A549 (cell line): Measurements from ENCODE around the gene MORN4. TPM values are rescaled to one million over a fixed set of nuclear protein-coding genes. Genes with fewer than 3 reads are reported as not detected.

Experiments used
- ATAC-seq, 2 experiments: fragments of 200-7000 bp in 1 of 2; fragments of >200 bp in 1 of 2; cut with Nextera tagmentation in 1 of 2; cut with Tn5 transposase in 1 of 2; 3 replicates each; pipeline versions ENCODE4 v1.8.0 to v1.9.1; 2018 to 2020; ENCODE audit warnings: mild to moderate bottlenecking in 1 of 2, moderate library complexity in 1 of 2
- CTCF ChIA-PET: fragments of 300-600 bp; sonication (Branson Sonifier 250); formaldehyde crosslinking; extraction: SDS; loops from one replicate; lab custom pipeline; 2021; ENCODE audit warnings: antibody characterized with exemption, inconsistent platforms; lab: Yijun Ruan, JAX
- POLR2A ChIA-PET: fragments of 350-600 bp; formaldehyde crosslinking; extraction: SDS; loops from one replicate; lab custom pipeline; 2021; ENCODE audit warnings: antibody characterized with exemption, inconsistent platforms; lab: Yijun Ruan, JAX
- DNase-seq, 2 experiments: peaks; one replicate each; pipeline versions ENCODE4 v3.0.0 to v3.0.0-alpha.2; 2011 to 2016; ENCODE audit warnings: low read depth in 1 of 2, low spot score in 1 of 2
- FAIRE-seq: peaks from 2 replicates; lab custom pipeline; 2011; peaks lifted over from hg19 to GRCh38; lab: Jason Lieb, UNC
- H3K27ac ChIP-seq, 2 experiments: fragments of >200 bp; sonication (Bioruptor Twin); formaldehyde crosslinking; 3 replicates each; pipeline ENCODE4 v1.5.1; 2016 to 2017
- H3K4me1 ChIP-seq: fragments of >200 bp; sonication (Bioruptor Twin); formaldehyde crosslinking; 3 replicates; pipeline ENCODE4 v1.6.1; 2016
- H3K4me2 ChIP-seq: fragments of >200 bp; sonication (Bioruptor Twin); formaldehyde crosslinking; 3 replicates; pipeline ENCODE4 v1.6.1; 2016
- H3K4me3 ChIP-seq: fragments of >200 bp; sonication (Bioruptor Twin); formaldehyde crosslinking; 3 replicates; pipeline ENCODE4 v1.5.1; 2016
- H3K9me3 ChIP-seq: fragments of >200 bp; sonication (Bioruptor Twin); formaldehyde crosslinking; 3 replicates; pipeline ENCODE4 v1.6.1; 2016
- CBX8 ChIP-seq: fragments of 200-600 bp; sonication (generic); IDR thresholded peaks from 2 replicates; pipeline ENCODE4 v1.6.1; 2016
- EHMT2 ChIP-seq: fragments of 200-600 bp; sonication (generic); IDR thresholded peaks from 2 replicates; pipeline ENCODE4 v1.6.1; 2016; ENCODE audit warnings: antibody characterized with exemption, low read depth, mild to moderate bottlenecking, moderate library complexity
- FOSB ChIP-seq: fragments of 250-450 bp; sonication (Bioruptor Pico); IDR thresholded peaks from 2 replicates; pipeline ENCODE4 v1.5.0; 2020; ENCODE audit warnings: mild to moderate bottlenecking, moderate library complexity
- HOXB5 ChIP-seq: fragments of 250-450 bp; sonication (Bioruptor Pico); IDR thresholded peaks from 2 replicates; pipeline ENCODE4 v1.5.0; 2020; ENCODE audit warnings: mild to moderate bottlenecking, moderate library complexity
- JUN ChIP-seq, 2 experiments: fragments of >200 bp; sonication (Bioruptor Twin); formaldehyde crosslinking; IDR thresholded peaks; 2 replicates in 1 of 2; 3 replicates in 1 of 2; pipeline ENCODE4 v1.6.1; 2016 to 2017
- JUNB ChIP-seq: fragments of >200 bp; sonication (Bioruptor Twin); formaldehyde crosslinking; IDR thresholded peaks from 2 replicates; pipeline ENCODE4 v1.6.1; 2016
- KDM1A ChIP-seq: fragments of 200-600 bp; sonication (generic); IDR thresholded peaks from 2 replicates; pipeline ENCODE4 v1.6.1; 2016; ENCODE audit warnings: low read depth, mild to moderate bottlenecking
- POLR2AphosphoS2 ChIP-seq: conservative IDR thresholded peaks from 2 replicates; pipeline ENCODE4 v1.6.1; 2012; ENCODE audit warnings: low read length, improper control_type of control experiment, inconsistent platforms
- RCOR1 ChIP-seq: fragments of 150-350 bp; IDR thresholded peaks from 2 replicates; pipeline ENCODE4 v1.6.1; 2014; ENCODE audit warnings: antibody characterized with exemption, low read length, low read depth
- ZSCAN20 ChIP-seq: fragments of 250-450 bp; sonication (Bioruptor Pico); IDR thresholded peaks from 2 replicates; pipeline ENCODE4 v1.8.0; 2022; ENCODE audit warnings: mild to moderate bottlenecking, moderate library complexity
- WGBS: methylation state at CpG from one replicate; pipeline ENCODE4 v1.1.6; 2017; ENCODE audit errors: missing lambda C conversion rate; 5-methylcytosine and 5-hydroxymethylcytosine counted together
- polyA plus RNA-seq, 4 experiments: library from polyadenylated mRNA; depleted of rRNA in 3 of 4; stranded (reverse); fragments of >200 nt; fragmentation: RNase III in 1 of 4; extraction: RNeasy Plus Mini Kit Qiagen cat#74134 plus additional on column Dnase treatment in 1 of 4; gene quantifications; 2 replicates in 3 of 4; 3 replicates in 1 of 4; pipeline ENCODE4 v1.2.3, GENCODE V29; 2011 to 2017
- TF ChIP-seq, protein P1 (sequence below): fragments of 150-350 bp; IDR thresholded peaks from 2 replicates; pipeline ENCODE4 v1.6.1; 2014; ENCODE audit warnings: low read depth, mild to moderate bottlenecking, low read length
- TF ChIP-seq, protein P2 (sequence below): fragments of 250-450 bp; sonication (Bioruptor Pico); IDR thresholded peaks from 2 replicates; pipeline ENCODE4 v1.5.0; 2020; ENCODE audit warnings: low read depth, mild to moderate bottlenecking, moderate library complexity

MORN4 gene
- polyA plus RNA-seq, 2 of the 4 experiments (the other 2 are of a cell fraction): 8.9 to 13.8 TPM

- TF ChIP-seq, protein P1, sequence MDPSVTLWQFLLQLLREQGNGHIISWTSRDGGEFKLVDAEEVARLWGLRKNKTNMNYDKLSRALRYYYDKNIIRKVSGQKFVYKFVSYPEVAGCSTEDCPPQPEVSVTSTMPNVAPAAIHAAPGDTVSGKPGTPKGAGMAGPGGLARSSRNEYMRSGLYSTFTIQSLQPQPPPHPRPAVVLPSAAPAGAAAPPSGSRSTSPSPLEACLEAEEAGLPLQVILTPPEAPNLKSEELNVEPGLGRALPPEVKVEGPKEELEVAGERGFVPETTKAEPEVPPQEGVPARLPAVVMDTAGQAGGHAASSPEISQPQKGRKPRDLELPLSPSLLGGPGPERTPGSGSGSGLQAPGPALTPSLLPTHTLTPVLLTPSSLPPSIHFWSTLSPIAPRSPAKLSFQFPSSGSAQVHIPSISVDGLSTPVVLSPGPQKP: no peak
- TF ChIP-seq JUN (IDR thresholded peaks at IDR 0.05) (no peak), JUNB (no peak), RCOR1 (no peak), CBX8 (no peak), POLR2AphosphoS2 (no peak)
- TF ChIP-seq, protein P2, sequence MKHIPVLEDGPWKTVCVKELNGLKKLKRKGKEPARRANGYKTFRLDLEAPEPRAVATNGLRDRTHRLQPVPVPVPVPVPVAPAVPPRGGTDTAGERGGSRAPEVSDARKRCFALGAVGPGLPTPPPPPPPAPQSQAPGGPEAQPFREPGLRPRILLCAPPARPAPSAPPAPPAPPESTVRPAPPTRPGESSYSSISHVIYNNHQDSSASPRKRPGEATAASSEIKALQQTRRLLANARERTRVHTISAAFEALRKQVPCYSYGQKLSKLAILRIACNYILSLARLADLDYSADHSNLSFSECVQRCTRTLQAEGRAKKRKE (CRISPR knock-in tag): no peak
- CTCF ChIA-PET: interaction anchor here (2.7 to 33.8 kb wide), 3 partner anchors 10 to 33 kb away, joined by 11 to 1048 read pairs (median 131); partner anchors contain the start of genes C10orf62 and HOGA1
- Histone ChIP-seq H3K9me3 (no peaks in the 10 kb centered on the region), H3K27ac (no peak overlapping the region), H3K4me1 (peaks cover 7% of the 10 kb centered on the region), H3K4me3 (no peak overlapping the region), H3K4me2 (no peak overlapping the region)
- WGBS: 93% methylated on average over 2 of the region's 2 CpGs
- ATAC-seq: no peak
- FAIRE-seq: no peak
- no peak for DNase-seq
- POLR2A ChIA-PET: interaction anchor here (0.6 kb wide), 1 partner anchor 54 kb away, joined by 3 read pairs; no protein-coding TSS in a partner anchor
Observed at GRCh38 chr10:97566336-97566996, 66.8 kb downstream of the MORN4 start.

- DNase-seq: no peak
- TF ChIP-seq POLR2AphosphoS2 (no peak), HOXB5 (CRISPR knock-in tag) (no peak), JUN (IDR thresholded peaks at IDR 0.05) (no peak), KDM1A (no peak), RCOR1 (no peak), FOSB (no peak), EHMT2 (no peak), ZSCAN20 (CRISPR knock-in tag) (no peak)
- TF ChIP-seq, all 56 proteins: peak for 0
- no peaks in the 10 kb centered on the region for H3K9me3 ChIP-seq
- POLR2A ChIA-PET: no interaction called here
- ATAC-seq: no peak
- no peak overlapping the region for H3K27ac ChIP-seq
- H3K4me3 ChIP-seq: no peak overlapping the region
- CTCF ChIA-PET: interaction anchor here (0.8 to 33.8 kb wide), 5 partner anchors 10 to 101 kb away, joined by 3 to 1048 read pairs (median 4); partner anchors contain the start of genes C10orf62 and HOGA1
- 91% methylated on average over 4 of the region's 4 CpGs for WGBS
- no peaks in the 10 kb centered on the region for H3K4me1 ChIP-seq
- FAIRE-seq: no peak
- no peak overlapping the region for H3K4me2 ChIP-seq
Observed at GRCh38 chr10:97564776-97565175, 68.5 kb downstream of the MORN4 start.

Other genes with a start within 250 kb of the MORN4 start
- gene RRP12, start 232.2 kb downstream of the MORN4 start, polyA plus RNA-seq (2011; rRNA removed): 38.1 and 40.8 TPM in 2 replicates
- 37.0 to 43.9 TPM (median 37.9 TPM) in 3 replicates for gene RRP12, start 232.2 kb downstream of the MORN4 start, polyA plus RNA-seq (2017; fragmentation: RNase III; extraction: RNeasy Plus Mini Kit Qiagen cat#74134 plus additional on column Dnase treatment)
- 459 and 516 TPM in 2 replicates for gene PGAM1, start 207.3 kb downstream of the MORN4 start, polyA plus RNA-seq (2011; rRNA removed)
- 516 to 557 TPM (median 525 TPM) in 3 replicates for gene PGAM1, start 207.3 kb downstream of the MORN4 start, polyA plus RNA-seq (2017; fragmentation: RNase III; extraction: RNeasy Plus Mini Kit Qiagen cat#74134 plus additional on column Dnase treatment)
- gene EXOSC1, start 187.5 kb downstream of the MORN4 start, polyA plus RNA-seq (2011; rRNA removed): 64.0 and 71.7 TPM in 2 replicates
- gene EXOSC1, start 187.5 kb downstream of the MORN4 start, polyA plus RNA-seq (2017; fragmentation: RNase III; extraction: RNeasy Plus Mini Kit Qiagen cat#74134 plus additional on column Dnase treatment): 54.0 to 54.8 TPM (median 54.8 TPM) in 3 replicates
- gene ZDHHC16, start 187.3 kb downstream of the MORN4 start, polyA plus RNA-seq (2011; rRNA removed): 57.0 and 71.6 TPM in 2 replicates
- gene ZDHHC16, start 187.3 kb downstream of the MORN4 start, polyA plus RNA-seq (2017; fragmentation: RNase III; extraction: RNeasy Plus Mini Kit Qiagen cat#74134 plus additional on column Dnase treatment): 47.7 to 53.0 TPM (median 51.0 TPM) in 3 replicates
- gene MMS19, start 135.1 kb downstream of the MORN4 start, polyA plus RNA-seq (2011; rRNA removed): 65.6 and 83.4 TPM in 2 replicates
- gene MMS19, start 135.1 kb downstream of the MORN4 start, polyA plus RNA-seq (2017; fragmentation: RNase III; extraction: RNeasy Plus Mini Kit Qiagen cat#74134 plus additional on column Dnase treatment): 56.3 to 60.6 TPM (median 60.4 TPM) in 3 replicates
- 4.8 and 5.9 TPM in 2 replicates for gene UBTD1, start 134.6 kb downstream of the MORN4 start, polyA plus RNA-seq (2011; rRNA removed)
- 9.1 to 11.6 TPM (median 10.4 TPM) in 3 replicates for gene UBTD1, start 134.6 kb downstream of the MORN4 start, polyA plus RNA-seq (2017; fragmentation: RNase III; extraction: RNeasy Plus Mini Kit Qiagen cat#74134 plus additional on column Dnase treatment)
- 0.90 and 1.5 TPM in 2 replicates for gene ANKRD2, start 60.7 kb downstream of the MORN4 start, polyA plus RNA-seq (2011; rRNA removed)
- 4.7 to 8.4 TPM (median 5.8 TPM) in 3 replicates for gene ANKRD2, start 60.7 kb downstream of the MORN4 start, polyA plus RNA-seq (2017; fragmentation: RNase III; extraction: RNeasy Plus Mini Kit Qiagen cat#74134 plus additional on column Dnase treatment)
- 2.0 TPM in 2 replicates for gene HOGA1, start 49.1 kb downstream of the MORN4 start, polyA plus RNA-seq (2011; rRNA removed)
- 3.1 to 3.5 TPM (median 3.1 TPM) in 3 replicates for gene HOGA1, start 49.1 kb downstream of the MORN4 start, polyA plus RNA-seq (2017; fragmentation: RNase III; extraction: RNeasy Plus Mini Kit Qiagen cat#74134 plus additional on column Dnase treatment)
- gene C10orf62, start 43.8 kb downstream of the MORN4 start, polyA plus RNA-seq (2011; rRNA removed): 0.12 TPM in 1 of 2 replicates, not detected in the other
- 0.10 TPM in 1 of 3 replicates, not detected in the others for gene C10orf62, start 43.8 kb downstream of the MORN4 start, polyA plus RNA-seq (2017; fragmentation: RNase III; extraction: RNeasy Plus Mini Kit Qiagen cat#74134 plus additional on column Dnase treatment)
- gene PI4K2A, start 7.2 kb upstream of the MORN4 start, polyA plus RNA-seq (2011; rRNA removed): 16.6 and 18.8 TPM in 2 replicates
- gene PI4K2A, start 7.2 kb upstream of the MORN4 start, polyA plus RNA-seq (2017; fragmentation: RNase III; extraction: RNeasy Plus Mini Kit Qiagen cat#74134 plus additional on column Dnase treatment): 14.1 to 16.6 TPM (median 14.8 TPM) in 3 replicates
- gene AVPI1, start 53.7 kb upstream of the MORN4 start, polyA plus RNA-seq (2011; rRNA removed): 48.7 and 64.1 TPM in 2 replicates
- 58.4 to 72.3 TPM (median 70.3 TPM) in 3 replicates for gene AVPI1, start 53.7 kb upstream of the MORN4 start, polyA plus RNA-seq (2017; fragmentation: RNase III; extraction: RNeasy Plus Mini Kit Qiagen cat#74134 plus additional on column Dnase treatment)
- gene MARVELD1, start 80.2 kb upstream of the MORN4 start, polyA plus RNA-seq (2011; rRNA removed): 29.1 and 30.9 TPM in 2 replicates
- 27.4 to 31.7 TPM (median 31.3 TPM) in 3 replicates for gene MARVELD1, start 80.2 kb upstream of the MORN4 start, polyA plus RNA-seq (2017; fragmentation: RNase III; extraction: RNeasy Plus Mini Kit Qiagen cat#74134 plus additional on column Dnase treatment)
- 17.1 and 20.2 TPM in 2 replicates for gene ZFYVE27, start 103.6 kb upstream of the MORN4 start, polyA plus RNA-seq (2011; rRNA removed)
- 17.1 to 20.1 TPM (median 19.6 TPM) in 3 replicates for gene ZFYVE27, start 103.6 kb upstream of the MORN4 start, polyA plus RNA-seq (2017; fragmentation: RNase III; extraction: RNeasy Plus Mini Kit Qiagen cat#74134 plus additional on column Dnase treatment)
- 0.50 and 0.79 TPM in 2 replicates for gene SFRP5, start 138.5 kb upstream of the MORN4 start, polyA plus RNA-seq (2011; rRNA removed)
- 0.83 to 1.3 TPM (median 1.2 TPM) in 3 replicates for gene SFRP5, start 138.5 kb upstream of the MORN4 start, polyA plus RNA-seq (2017; fragmentation: RNase III; extraction: RNeasy Plus Mini Kit Qiagen cat#74134 plus additional on column Dnase treatment)
- 0.62 and 1.1 TPM in 2 replicates for gene GOLGA7B, start 216.3 kb upstream of the MORN4 start, polyA plus RNA-seq (2011; rRNA removed)
- 0.98 to 1.5 TPM (median 1.4 TPM) in 3 replicates for gene GOLGA7B, start 216.3 kb upstream of the MORN4 start, polyA plus RNA-seq (2017; fragmentation: RNase III; extraction: RNeasy Plus Mini Kit Qiagen cat#74134 plus additional on column Dnase treatment)